LNCaP clone FGC (cell line): ENCODE results near the gene SHH.

Source experiments
- DNase-seq: peaks from one replicate; pipeline ENCODE4 v3.0.0-alpha.2; 2011; ENCODE audit warnings: low read depth
- H3K4me3 ChIP-seq: 2 replicates; pipeline ENCODE4 v1.5.1; 2011; ENCODE audit warnings: mild to moderate bottlenecking, low read depth, low read length, control low read depth
- CTCF ChIP-seq: IDR thresholded peaks from 2 replicates; pipeline ENCODE4 v1.5.1; 2012; ENCODE audit warnings: mild to moderate bottlenecking; ENCODE audit not compliant: control insufficient read depth, insufficient read depth; ENCODE audit errors: extremely low read depth

SHH gene

GRCh38 chr7:155800301-155800700 lies 12.0 kb downstream of the SHH start:
- no peak overlapping the region for H3K4me3 ChIP-seq
- TF ChIP-seq CTCF, result no peak
- DNase-seq, result no peak

GRCh38 chr7:155799514-155799913 lies 12.7 kb downstream of the SHH start:
- H3K4me3 ChIP-seq, result no peak overlapping the region; the same call in 1 of the 2 replicates
- peak; percentile 67 for DNase-seq
- TF ChIP-seq CTCF, result no peak

GRCh38 chr7:155798673-155799439 lies 13.4 kb downstream of the SHH start:
- no peak overlapping the region; the same call in 1 of the 2 replicates for H3K4me3 ChIP-seq
- TF ChIP-seq CTCF, result no peak
- no peak for DNase-seq

- no peak for DNase-seq
- H3K4me3 ChIP-seq, result no peak overlapping the region
- no peak for TF ChIP-seq CTCF
These were observed 14.7 kb downstream of the SHH start for GRCh38 chr7:155797262-155798250.

- no peak for DNase-seq
- TF ChIP-seq CTCF, result peak; percentile 96
- no peak overlapping the region for H3K4me3 ChIP-seq
These were observed 15.6 kb downstream of the SHH start for GRCh38 chr7:155796381-155797261.

- no peak for TF ChIP-seq CTCF
- no peak overlapping the region for H3K4me3 ChIP-seq
- DNase-seq, result no peak
These were observed 16.3 kb downstream of the SHH start for GRCh38 chr7:155795951-155796350.
